ENCODE data around the gene ADAM23.
"Not testable (repeated sequence)": the region's sequence is repeated elsewhere in the genome, so short reads cannot be mapped to it uniquely, and the experiment has no call there.

The ADAM23 gene, protein sequence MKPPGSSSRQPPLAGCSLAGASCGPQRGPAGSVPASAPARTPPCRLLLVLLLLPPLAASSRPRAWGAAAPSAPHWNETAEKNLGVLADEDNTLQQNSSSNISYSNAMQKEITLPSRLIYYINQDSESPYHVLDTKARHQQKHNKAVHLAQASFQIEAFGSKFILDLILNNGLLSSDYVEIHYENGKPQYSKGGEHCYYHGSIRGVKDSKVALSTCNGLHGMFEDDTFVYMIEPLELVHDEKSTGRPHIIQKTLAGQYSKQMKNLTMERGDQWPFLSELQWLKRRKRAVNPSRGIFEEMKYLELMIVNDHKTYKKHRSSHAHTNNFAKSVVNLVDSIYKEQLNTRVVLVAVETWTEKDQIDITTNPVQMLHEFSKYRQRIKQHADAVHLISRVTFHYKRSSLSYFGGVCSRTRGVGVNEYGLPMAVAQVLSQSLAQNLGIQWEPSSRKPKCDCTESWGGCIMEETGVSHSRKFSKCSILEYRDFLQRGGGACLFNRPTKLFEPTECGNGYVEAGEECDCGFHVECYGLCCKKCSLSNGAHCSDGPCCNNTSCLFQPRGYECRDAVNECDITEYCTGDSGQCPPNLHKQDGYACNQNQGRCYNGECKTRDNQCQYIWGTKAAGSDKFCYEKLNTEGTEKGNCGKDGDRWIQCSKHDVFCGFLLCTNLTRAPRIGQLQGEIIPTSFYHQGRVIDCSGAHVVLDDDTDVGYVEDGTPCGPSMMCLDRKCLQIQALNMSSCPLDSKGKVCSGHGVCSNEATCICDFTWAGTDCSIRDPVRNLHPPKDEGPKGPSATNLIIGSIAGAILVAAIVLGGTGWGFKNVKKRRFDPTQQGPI

DNA sequence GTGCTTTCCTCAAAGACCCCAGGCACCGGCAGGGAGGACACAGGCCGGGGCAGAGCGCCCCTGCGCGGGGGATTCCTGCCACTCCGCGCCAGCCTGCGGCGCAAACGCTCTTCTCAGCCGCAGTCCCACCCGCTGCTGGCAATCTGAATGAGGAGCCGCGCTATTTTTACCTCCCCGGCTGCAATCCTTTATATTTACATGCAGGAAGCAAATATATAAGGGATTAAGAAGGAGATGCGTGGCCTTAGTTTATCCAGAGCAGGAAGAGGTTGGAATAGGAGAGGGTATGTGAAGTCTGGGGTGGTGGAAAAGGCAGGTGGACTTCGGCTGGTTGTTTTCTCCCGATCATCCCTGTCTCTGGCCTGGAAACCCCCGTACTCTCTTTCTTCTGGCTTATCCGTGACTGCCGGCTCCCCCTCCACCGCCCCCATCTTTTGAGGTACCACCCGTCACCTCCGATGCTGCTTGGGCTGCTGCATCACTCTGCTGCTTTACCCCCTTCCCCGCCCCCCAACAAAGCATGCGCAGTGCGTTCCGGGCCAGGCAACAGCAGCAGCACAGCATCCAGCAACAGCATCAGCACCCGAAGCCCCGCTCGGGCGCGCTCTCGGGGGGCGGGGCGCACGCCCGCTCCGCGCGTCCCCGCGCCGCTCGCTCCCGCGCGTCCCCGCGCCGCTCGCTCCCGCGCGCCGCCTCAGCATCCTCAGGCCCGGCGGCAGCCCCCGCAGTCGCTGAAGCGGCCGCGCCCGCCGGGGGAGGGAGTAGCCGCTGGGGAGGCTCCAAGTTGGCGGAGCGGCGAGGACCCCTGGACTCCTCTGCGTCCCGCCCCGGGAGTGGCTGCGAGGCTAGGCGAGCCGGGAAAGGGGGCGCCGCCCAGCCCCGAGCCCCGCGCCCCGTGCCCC is at the start of gene ADAM23:
ADAM23 (plus strand) TSS at position 700 of the 902 bp plus-strand sequence. CDS start 335 bp downstream, outside the sequence.
- no peak for DNase-seq

DNA sequence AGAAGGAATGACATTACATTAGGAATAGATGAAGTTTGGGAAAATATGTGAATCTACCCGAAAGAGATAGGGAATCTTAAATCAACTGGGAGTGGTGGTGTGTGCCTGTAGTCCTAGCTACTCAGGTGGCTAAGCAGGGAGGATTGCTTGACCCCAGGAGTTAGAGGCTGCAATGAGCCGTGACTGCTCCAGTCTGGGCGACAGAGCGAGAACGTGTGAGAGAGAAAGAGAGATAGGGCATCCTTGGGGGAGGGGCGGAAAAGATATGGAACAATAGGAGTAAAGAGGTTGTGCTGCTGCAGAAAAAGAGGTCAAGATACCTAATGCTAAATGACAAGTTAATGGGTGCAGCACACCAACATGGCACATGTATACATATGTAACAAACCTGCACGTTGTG is 47.1 kb upstream of the ADAM23 start:
- no peak for DNase-seq

DNA sequence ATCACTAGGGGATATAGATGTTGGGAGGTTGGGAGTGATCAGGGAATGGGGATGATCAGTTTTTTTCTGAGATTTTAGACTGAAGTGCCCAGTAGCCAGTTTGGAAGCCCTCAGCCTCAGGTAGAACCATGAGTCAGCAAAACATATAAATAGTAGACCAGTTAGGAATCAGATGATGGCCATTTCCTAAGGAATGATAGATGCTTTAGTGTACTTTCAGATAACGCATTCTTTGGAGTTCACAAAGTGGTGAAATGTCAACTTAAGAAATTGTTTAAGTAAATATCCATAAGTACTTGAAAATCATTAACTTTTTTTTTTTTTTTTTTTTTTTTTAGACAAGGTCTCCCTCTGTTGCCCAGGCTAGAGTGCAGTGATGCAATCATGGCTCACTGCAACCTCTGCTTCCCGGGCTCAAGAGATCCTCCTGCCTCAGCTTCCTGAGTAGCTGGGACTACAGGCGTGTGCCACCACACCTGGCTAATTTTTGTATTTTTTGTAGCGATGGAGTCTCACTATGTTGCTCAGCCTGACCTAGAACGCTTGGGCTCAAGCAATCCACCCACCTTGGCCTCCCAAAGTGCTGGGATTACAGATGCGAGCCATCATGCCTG is 40.3 kb upstream of the ADAM23 start:
- DNase-seq: not testable (repeated sequence)

DNA sequence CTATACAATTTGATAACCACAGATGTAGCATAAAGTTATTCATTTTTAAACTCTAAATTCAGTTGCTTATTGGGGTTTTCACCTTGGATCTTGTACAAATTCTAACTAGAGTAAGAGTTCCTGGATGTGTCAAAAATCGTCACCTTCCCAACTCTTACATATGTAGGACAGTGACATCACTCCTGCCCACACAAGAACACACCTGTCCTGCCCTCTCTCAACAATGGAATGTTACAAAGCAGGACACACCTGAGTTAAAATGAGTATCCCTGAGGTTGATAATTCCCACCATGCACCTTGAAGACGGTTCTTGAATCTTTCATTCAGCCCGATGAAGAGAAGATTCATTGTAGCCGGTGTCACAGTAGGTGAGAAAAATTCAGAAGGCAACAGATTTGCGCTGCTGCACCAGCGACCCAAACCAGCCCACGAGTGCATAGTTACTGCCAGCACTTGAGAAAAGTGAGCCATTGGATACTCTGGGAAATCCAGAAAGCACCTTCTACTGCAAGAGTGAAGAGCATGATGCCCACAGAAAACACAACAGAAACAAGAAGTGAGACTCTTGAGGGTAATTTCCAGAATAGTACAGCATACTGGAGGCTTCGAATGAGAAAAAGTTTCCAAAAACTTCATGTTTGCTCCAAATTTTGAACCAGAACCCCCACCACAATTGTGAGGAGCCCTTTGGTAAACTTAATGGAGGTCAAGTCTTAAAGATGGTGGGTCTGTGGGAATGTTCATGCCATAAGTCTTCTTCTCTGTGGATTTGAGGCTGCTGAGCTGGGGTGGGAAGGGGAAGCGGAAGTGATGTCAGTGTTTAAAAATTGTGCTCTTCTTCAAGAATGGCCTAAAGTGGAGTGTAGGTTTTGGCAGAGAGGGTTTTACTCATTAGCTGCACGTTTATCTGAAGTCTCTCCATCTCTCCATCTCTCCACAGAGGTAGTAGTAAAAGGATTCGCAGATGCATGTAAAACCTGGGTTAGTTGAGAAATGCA is 34.7 kb upstream of the ADAM23 start:
- no peak for DNase-seq

DNA sequence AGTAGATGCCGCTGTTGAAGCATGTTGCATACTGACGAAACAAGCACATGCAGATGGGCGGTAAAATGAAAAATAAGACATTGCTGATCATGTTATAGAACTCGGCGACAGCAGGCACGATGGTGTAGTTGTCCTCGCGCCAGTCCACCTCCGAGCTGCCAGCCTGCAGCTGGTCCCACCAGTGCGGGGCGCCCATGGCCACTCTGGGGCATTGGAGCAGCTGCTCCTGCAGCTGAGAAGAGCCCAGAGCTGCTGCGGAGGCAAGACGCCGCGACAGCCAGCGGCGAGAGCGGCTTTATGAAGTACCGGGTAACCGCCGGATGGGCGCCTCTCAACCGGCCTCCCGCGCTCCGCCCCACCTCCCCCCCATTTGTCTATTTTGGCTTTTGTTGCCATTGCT is 32.6 kb upstream of the ADAM23 start:
- DNase-seq: no peak

DNA sequence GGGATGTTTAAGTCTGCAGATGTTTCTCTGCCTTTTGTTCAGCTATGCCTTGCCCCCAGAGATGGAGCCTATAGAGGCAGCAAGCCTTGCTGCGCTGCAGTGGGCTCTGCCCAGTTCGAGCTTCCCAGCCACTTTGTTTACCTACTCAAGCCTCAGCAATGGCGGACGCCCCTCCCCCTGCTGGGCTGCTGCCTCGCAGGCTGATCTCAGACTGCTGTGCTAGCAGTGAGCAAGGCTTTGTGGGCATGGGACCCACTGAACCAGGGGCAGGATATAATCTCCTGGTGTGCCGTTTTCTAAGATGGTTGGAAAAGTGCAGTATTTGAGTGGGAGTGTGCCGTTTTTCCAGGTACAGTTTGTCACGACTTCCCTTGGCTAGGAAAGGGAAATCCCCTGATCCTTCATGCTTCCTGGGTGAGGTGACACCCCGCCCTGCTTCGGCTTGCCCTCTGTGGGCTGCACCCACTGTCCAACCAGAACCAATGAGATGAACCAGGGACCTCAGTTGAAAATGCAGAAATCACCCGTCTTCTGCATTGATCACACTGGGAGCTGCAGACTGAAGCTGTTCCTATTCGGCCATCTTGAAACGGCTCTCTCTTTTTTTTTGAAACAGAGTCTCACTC is 27.6 kb upstream of the ADAM23 start:
- DNase-seq: no peak

DNA sequence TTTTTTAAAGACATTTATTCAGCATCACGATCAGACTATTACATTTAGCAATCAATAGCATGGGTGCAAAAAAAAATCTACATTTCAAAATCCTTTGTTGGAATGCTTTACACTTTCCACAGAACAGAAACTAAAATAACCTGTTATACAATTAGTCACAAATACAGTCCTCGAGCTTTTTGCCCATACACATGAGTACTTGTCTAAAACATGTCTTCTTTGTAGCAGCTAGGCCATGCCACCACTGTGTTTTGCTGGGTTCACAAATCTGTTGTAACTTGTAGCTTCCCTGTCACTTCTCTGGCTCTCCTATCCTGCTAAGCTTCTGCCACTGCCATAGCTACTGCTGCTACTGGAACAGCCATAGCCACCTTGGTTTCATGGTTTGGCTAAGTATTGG is 24.4 kb upstream of the ADAM23 start:
- no peak for DNase-seq

DNA sequence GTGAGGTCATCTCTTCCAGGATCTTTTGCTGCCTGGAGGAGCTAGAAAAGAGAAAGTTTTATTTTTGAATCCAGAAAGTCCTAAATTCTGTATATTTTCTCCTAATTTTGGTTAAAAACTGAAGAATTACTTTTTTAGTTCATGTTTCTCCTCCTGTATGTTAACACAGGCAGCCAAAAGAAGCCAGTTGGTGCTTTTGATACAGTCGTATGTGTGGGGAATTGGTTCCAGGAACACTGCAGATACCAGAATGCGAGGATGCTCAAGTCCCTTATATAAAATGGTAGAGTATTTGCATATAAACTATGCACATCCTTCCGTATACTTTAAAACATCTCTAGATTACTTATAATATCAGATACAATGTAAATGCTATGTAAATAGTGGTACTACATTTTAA is 22.6 kb upstream of the ADAM23 start:
- no peak for DNase-seq

DNA sequence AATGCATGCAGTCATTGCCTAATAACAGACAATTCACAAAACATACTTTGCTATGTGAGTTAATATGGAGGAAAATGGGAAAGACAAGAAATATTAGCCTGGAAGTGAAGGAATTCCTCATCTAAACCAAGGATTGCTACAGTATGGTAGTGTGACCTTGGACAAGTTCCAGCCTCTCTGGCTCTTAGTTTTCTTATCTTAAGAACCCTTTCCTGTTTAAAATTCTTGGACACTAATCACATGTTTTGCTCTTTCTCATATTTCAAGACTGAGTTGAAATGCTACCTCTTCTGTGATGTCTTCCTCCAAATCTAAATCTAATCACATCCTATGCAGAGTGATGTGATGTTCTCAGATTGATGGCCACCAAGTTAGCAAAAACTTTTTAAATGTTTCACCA is 20.8 kb upstream of the ADAM23 start:
- DNase-seq: no peak

DNA sequence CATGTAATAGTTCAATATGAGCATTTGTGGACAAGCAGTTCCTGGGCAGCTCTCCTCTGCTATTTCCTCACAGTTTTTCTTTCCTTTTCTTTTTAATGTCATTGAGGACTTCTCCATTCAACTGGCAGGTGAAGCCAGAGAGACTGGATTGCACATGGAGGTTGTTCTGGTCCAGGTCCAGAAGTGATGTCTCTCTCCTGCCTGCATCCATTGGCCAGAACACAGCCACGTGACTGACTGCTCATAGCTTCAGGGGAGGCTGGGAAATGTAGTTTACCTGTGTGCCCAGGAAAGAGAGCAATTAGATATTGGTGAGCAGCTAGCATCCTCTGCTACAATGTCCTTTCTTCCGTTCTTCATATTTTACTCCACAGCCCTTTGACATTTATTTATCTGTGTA is 20.2 kb upstream of the ADAM23 start:
- no peak for DNase-seq

DNA sequence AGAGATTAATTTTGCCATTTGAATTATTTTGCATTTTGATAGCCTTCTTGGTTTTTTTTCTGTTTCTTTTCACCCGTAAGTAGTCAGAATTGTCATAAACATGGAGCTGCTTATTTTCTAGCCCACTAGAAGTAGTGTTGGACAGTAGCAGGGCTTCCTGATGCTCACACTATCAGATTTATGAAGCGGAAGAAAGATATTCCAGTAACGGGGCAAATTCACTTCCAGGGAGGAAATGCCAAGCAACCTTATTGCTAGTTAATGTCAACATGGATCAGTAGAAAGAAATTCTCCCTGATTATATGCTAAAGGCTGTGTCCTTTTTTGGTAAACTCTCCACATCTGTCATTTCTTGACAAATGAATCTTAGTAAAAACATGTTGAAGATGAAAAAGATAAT is 19.2 kb upstream of the ADAM23 start:
- no peak for DNase-seq

DNA sequence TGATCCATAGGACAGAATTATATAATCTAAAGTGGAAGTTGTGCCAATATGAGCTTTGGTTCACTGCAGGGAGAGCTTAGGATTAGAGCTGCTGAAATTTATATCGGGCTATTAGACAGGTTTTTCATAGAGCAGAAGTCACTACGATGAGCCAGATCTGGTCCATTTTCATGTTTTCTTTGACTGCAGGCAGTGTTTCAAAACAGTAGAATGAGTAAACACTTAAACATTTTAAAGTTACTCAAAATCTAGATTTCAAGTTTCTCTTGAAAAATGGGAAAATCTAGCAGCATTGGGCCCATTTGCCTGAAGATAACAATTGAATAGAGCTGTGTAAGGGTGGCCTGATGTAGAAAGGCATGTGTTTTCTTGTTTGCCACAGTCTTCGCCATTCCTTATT is 14.5 kb upstream of the ADAM23 start:
- no peak for DNase-seq

DNA sequence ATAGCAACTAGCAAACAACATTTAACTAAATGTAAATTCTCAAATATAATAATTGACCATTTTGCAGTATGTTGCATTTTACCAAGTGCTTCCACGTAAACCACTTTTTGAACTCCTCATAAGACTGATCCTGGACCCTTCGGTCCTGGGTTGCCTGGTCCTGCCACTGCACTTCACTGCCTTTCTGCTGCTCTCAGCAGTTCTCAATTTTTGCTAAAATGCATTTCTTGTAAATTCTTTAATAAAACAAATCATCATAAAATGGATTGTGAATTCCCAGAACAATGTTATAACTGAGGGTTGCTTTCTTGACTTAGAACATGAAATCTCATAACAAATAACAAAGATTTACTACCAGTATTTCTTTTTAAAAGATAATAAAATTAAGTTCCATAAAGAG is 12.9 kb upstream of the ADAM23 start:
- DNase-seq: no peak

DNA sequence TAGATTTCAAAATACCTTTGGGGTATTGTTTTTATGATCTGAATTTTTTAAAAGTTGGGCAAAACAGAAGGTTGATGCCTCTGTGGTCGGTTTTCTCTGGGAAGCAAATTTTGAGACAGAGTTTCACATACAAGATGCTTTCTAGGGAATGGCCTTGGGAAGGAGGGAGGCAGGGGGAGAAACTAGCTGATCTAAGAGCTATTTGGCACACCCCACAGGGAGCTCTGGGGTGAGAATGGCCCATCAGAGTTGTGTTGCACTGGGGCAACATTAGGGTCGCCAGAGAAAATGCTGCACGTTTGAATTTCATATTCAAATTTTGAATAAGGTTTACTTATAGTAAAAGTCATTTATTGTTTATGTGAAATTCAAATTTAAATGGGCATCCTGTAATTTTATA is 11.9 kb upstream of the ADAM23 start:
- no peak for DNase-seq

DNA sequence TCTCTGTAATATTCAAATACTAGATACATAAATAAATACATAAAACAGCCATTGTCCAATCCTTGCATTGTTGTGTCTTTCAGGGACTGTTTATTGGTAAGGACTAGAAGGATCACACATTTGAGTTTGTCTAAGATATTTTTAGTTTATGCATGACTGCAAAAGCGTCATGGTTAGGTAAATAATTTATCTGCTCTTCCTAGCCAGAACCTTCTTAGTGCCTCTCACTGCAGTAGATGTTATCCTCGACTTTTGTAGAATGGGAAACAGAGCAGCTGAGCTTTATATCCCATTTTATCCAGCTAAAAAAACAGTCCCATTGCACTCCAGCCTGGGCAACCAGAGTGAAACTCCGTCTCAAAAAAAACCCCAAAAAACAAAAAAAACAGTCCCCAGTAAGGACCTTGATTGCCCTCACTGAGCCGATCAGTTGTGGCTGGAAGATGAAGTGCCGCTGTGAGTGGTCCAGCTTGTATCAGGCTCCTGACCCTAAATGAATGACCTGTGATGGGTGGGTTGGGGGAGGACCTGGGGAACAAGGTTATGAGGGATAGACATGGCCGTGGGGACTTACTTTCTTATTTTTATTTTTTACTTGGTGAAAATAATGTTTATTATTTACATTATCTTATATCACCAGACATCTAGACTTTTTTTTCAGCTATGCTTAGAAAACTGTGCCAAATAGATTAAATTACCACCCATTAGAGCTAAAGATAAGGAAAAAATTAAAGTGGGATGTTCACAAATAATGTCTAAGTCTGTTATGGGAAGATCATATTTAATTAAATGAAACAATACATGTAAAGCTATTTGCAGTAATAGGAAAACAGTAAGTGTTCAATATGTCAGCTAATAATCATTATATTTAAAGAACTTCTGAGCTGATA is 10.9 kb upstream of the ADAM23 start:
- no peak for DNase-seq

DNA sequence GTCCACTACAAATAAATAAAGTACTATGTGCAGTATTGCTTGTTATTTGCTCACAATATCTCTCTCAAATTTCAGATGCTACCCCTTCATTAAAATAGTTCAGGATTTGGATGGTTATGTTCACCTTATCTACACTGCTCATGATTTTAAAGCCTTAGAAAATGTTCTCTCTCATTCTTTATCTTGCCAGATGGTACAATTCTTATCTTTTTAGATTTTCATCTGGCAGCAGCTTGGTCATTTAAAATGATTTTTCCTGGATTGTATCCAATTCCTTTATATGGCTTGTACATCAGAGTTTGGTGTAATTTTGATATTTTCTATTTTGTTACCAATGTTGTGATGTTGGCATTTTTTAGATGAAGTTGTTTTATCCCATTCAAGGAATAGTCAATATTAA is 10.1 kb upstream of the ADAM23 start:
- no peak for DNase-seq

DNA sequence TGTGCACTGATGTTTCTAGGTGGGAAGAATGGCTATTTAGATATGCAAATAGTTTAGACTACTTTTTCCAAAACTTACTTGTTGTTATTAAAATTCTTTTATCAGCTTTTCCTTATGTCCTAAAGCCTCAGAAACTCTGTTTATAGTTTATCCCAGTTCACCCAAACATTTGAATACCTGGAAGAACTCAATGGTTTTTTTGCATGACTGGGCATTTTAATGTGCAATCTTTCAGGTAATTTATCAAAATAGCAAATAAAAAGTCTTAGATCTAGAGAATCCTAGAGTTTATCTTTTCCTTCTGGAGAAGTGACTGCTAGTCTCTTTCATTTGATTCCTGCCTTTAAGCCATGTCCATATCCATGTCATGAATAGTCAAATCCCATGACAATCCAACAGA is 9.6 kb upstream of the ADAM23 start:
- DNase-seq: no peak

DNA sequence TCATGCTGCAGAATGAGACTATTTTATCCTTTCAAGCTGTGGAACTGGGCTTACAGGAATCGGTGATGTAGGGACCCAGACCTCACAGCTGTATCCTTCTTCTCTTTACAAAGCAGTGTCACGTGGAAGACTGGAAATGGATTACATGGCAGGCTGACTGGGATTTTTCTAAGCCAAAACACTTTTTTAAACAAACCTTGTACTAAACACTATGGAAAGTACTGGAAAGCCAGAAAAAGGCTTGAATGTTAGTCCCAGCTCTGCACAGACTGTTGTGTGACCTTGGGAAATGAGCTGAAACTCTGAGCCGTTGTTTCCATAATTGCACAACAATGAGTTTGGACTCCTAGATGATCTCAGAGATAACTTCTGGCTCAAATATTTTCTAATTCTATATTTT is 7.6 kb upstream of the ADAM23 start:
- no peak for DNase-seq

DNA sequence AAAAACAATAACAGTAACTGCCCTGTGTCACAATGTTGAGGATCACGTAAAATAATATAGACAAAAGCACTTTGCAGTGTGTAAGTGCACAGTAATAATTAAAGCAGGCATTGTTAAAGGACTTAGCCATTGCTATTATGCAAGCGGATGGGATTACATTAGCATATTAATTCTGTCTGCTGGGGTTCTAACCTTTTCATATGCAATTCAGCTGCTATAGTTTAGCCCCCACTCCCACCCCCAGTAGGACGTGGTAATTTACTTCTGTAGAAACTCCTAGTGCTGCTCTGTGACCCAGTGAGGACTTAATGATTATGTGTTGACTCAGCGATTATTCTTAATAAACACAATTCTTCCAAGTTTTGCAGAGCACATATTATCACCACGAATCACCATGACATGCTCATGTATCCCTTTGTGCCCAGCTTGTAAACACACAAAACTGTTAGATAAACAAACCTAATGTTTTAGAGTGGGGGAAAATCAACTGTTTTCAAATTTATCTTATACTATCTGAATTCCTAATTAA is 5.1 kb upstream of the ADAM23 start:
- no peak for DNase-seq

DNA sequence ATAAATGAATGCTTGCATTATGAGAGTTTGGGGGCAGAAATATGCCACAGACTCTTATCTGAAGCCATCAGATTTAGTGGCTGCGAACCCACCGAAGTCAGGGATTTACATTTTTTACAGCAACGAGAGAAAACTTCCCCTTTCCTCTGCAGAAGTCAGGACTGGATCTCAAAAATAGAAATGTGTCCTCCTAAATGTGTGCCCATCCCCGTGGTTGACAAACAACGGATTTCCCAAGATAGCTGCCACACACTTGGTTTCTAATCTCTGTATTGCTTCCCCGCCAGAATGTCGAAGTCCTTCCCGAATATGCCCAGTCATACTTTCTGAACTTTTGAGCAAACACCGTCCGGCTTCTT is 879 bp upstream of the ADAM23 start:
- DNase-seq: no peak
